GM19035 (cell line): ENCODE results near the gene NODAL.
A peak's percentile ranks its signal among the peaks of the same experiment; 100 is the strongest.

ENCODE experiments used
- ATAC-seq: cut with Tn5 transposase; IDR thresholded peaks from one replicate; pipeline ENCODE4 v1.9.1; 2021; ENCODE audit not compliant: unreplicated experiment

Gene NODAL

GRCh38 chr10:70435241-70436085 is 6.0 kb downstream of the NODAL start:
- ATAC-seq = no peak

GRCh38 chr10:70433581-70434280 is 7.8 kb downstream of the NODAL start:
- ATAC-seq = no peak

GRCh38 chr10:70432561-70433263 is 8.8 kb downstream of the NODAL start:
- no peak for ATAC-seq

GRCh38 chr10:70432101-70432500 is 9.4 kb downstream of the NODAL start:
- no peak for ATAC-seq

GRCh38 chr10:70430493-70431445 is 10.7 kb downstream of the NODAL start:
- no peak for ATAC-seq

- no peak for ATAC-seq
Observed at GRCh38 chr10:70426823-70427222, 14.7 kb downstream of the NODAL start.

GRCh38 chr10:70425096-70425495 is 16.4 kb downstream of the NODAL start:
- no peak for ATAC-seq

GRCh38 chr10:70424320-70424719 is 17.2 kb downstream of the NODAL start:
- ATAC-seq = no peak

GRCh38 chr10:70418713-70419112 is 22.8 kb downstream of the NODAL start:
- ATAC-seq = no peak

GRCh38 chr10:70418229-70418628 is 23.3 kb downstream of the NODAL start:
- no peak for ATAC-seq

GRCh38 chr10:70417568-70417967 is 23.9 kb downstream of the NODAL start:
- ATAC-seq = no peak

- no peak for ATAC-seq
Observed at GRCh38 chr10:70412356-70412755, 29.1 kb downstream of the NODAL start.

GRCh38 chr10:70410608-70411007 is 30.9 kb downstream of the NODAL start:
- no peak for ATAC-seq

GRCh38 chr10:70409772-70410171 is 31.7 kb downstream of the NODAL start:
- ATAC-seq = no peak

GRCh38 chr10:70405037-70405824 is 36.2 kb downstream of the NODAL start:
- no peak for ATAC-seq

GRCh38 chr10:70404787-70405036 is 36.8 kb downstream of the NODAL start:
- no peak for ATAC-seq

GRCh38 chr10:70404036-70404786 is 37.3 kb downstream of the NODAL start, which contains the start of gene EIF4EBP2:
EIF4EBP2 (plus strand) TSS chr10:70404145; CDS start chr10:70404402, 257 bp downstream.
- peak; percentile 82 for ATAC-seq

GRCh38 chr10:70403483-70404035 is 37.9 kb downstream of the NODAL start:
- ATAC-seq = peak; percentile 3

GRCh38 chr10:70399177-70399576 is 42.3 kb downstream of the NODAL start:
- ATAC-seq = no peak
